ENCODE measurements around the gene SLC6A1.

Gene SLC6A1

DNA sequence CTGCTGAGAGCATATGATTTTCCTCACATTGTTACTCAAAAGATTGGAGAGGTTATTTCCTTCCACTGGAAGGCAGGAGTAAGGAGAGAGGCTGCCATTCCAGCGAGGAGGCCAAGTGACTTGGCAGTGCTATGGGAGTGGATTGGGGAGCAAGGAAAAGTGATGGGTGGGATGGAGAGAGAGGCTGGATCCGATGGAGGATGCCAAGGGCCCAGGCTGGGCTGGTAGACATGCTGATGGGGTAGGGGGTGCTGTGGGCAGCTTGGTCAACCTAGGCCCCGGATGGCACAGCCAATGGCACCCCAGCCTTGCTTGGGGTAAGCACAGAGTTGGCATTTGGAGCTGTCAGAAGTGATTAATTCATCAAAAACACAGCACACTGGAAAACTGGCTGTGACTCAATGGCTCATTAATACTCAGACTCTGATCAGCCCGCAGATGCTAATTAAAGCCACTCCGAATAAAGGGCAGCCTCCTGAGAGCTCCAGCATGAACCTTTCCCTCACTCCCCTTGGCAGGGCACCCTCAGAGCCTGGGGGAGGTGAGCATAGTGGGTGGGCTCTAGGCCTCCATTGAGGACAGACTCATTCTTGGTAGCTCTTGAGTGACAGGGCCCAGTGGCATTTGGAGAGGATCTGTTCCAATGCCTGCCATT lies 22.1 kb upstream of the SLC6A1 start:
- DNase-seq (ENCODE audit: low read depth in 2 of 2) = no peak

DNA sequence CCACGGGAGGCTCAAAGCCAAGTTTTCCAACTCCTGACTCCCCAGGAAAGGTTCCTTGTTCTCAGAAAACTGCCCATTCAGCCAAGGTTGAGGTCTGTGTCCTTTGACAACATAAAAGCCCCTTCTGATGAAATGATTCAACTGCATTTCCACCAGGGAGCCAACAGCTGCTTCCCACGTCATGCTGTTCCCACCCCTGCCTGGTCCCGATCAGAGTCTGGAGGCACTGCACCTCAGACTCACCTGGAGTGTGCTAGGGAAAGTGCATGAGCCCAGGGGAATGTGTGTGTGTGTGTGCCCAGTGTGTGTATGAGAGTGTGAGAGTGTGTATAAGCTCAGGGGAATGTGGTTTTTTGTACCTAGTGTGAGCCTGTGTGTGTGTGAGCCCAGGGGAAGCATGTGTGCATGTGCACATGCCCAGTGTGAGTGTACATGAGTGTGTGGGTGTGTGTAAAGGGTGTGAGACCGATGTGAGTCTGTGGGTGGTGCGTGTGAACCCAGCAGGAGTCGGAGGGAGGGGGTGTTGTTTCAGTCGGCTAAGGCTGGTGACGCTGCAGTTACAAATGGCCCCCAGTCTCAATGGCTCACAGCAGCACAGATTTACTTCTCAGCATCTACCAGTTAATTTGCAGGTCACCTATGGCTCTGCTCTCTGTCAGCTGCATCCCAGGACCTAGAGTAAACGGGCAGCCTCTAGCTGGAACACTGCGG lies 20.3 kb upstream of the SLC6A1 start:
- no peak for DNase-seq (ENCODE audit: low read depth in 2 of 2)

DNA sequence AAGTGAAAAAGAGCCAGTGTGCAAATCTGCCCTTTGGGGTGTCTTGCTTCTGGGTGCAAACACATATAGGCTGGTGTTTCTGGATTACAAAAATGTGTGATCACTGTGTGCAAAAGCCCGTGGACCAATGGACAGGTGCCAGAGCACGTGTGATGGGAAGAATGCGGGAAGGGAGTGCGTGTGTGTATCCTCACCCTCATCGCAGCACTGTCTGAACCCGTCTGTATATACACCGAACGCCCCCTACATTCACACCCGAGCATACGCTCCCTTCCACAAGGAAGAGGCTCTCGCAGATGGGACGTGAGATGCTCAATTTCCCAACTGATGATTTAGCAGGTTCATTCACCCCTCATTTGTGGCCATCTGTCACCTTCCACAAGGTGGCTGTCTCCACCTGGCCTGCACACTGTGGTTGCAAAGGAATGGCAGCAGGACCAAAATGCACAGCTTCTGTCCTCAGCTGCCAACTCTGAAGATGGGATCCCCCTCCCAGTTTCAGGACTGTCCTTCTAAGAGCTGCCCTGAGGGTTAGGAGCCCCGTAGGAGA lies 19.4 kb upstream of the SLC6A1 start:
- no peak for DNase-seq (ENCODE audit: low read depth in 2 of 2)

DNA sequence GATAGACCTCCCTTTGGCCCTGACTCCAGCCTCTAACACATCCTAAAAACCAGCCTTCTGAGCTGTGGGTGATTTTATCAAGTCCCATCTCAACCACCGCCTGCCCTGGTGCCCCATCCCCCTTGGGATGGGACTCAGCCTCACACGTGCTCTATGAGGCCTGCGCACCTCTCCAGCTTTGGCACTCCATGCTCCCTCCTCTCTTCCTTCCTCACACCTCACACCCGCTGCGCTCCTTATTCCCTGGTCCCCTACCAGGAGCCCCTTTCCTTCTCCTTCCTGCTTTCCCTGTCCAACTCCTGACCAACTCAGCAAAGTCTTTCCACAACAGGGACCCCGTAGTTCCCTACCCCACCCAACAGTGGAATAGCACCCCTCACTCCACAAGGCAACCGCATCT lies 18.4 kb upstream of the SLC6A1 start:
- no peak for DNase-seq (ENCODE audit: low read depth in 2 of 2)

DNA sequence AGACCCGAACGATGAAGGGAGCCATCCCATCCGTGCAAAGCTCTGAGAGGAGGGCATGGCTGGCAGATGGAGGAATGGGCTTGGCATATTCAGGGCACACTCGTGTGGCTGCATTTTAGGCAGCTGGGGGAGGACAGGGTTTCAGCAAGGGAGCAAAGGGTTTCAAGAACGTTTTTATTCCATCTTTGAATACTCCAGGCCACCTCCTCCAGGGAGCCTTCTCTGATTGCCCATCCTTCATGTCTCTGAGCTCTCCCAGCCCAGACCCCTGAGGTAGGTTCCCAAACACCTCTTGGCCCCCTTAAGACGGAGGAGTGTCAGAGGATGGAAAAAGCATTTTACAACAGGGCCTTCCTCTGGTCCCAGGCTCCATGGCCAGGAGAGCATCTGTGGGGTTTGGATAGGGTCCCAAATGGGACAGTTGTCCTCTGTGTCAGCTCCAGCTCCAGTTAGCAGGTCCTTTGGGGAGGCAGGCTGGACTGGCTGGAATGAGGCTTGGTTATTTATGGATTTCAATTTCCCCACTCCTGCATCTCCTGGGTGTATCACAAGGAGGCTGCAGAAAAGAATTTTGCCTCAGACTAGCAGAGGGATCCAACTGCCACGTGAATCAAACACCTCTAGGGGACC lies 17.7 kb upstream of the SLC6A1 start:
- no peak for DNase-seq (ENCODE audit: low read depth in 2 of 2)

DNA sequence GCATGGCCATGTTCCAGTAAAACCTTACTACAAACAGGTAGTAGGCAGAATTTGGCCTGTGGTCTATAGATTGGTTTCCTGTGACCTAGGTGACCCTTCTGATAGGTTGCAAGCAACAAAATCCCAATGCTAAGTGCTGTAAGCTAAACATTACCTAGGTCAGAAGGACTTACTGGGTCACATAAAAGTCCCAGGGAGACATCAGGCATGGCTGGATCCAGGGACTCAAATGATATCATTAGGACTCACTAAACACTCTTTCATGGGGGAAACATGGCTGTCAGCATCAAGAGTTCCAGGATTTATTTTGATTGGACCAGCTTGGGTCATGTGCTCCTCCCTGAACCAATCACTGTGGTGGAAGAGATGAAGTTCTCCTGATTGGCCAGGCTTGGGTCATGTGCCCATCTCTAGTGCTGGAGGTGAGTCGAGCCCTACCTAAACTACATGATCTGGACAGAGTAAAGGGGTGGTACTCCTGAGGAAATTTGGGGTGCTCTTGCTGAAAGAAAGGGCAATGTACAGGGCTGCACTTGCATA lies 16.8 kb upstream of the SLC6A1 start:
- DNase-seq (ENCODE audit: low read depth in 2 of 2) = no peak

DNA sequence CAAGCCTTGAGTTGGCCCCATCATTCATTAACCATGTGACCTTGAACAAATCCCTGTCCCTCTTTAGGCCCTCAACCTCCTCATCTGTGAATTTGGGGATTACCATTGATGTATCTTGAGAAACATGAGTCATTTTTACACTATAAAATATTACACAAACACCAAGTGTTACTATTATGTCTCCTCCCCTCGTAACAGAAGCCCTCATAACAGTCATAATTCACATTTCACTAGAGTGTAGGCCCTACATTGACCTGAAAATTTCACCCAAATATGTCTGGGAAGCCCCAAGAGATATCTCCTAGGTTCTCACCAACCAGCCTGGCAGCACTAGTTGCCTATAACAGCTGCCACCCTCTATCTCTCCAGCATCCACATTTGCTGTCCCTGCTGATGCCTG lies 15.8 kb upstream of the SLC6A1 start:
- no peak for DNase-seq (ENCODE audit: low read depth in 2 of 2)

DNA sequence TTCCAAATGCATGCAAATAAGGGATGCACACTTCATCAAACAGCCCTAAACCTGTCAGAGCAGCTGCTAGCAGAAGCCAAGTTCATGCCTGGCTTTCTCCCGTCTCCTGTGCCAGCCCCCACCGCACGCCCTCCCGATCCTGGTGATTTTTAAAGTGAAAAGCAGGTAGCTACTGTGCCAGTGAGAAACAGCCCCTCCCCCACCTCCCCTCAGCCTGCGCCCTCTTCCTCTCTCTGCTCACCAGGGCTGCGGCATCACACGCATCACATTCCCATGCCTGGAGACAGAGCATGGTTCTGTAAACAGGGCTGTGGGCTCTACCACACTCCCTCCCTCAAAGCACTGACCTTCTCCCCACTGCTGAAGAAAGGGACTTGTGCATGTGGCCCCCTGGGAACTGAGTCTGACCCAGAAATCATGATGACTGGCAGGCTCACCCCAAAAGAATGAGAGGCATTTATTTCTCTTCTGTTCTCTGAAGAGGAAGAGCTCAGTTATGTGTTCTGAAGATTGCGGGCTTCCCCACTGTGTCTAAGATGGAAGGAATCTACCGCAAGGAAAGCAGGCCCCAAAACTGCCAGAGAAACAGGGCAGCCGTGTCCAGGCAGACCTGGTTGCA lies 14.5 kb upstream of the SLC6A1 start:
- no peak for DNase-seq (ENCODE audit: low read depth in 2 of 2)

DNA sequence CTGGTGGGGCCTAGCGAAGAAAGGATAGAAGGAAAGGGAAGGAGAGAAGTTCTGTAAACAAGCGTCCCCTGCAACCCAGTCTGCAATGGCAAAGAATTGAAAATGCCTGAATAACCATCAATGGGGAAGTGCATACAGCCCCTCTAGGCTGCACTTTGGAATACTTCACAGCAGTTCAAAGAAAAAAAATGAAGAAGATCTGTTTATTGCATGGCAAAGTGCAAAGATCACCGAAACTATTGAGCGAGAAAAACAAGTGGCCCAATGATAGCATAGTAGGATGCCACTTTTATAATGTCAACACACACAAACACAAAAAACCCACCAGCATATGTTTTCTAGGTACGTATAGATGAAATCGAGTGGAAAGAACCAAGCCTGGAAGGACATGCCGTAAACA lies 13.6 kb upstream of the SLC6A1 start:
- DNase-seq (ENCODE audit: low read depth in 2 of 2) = no peak

DNA sequence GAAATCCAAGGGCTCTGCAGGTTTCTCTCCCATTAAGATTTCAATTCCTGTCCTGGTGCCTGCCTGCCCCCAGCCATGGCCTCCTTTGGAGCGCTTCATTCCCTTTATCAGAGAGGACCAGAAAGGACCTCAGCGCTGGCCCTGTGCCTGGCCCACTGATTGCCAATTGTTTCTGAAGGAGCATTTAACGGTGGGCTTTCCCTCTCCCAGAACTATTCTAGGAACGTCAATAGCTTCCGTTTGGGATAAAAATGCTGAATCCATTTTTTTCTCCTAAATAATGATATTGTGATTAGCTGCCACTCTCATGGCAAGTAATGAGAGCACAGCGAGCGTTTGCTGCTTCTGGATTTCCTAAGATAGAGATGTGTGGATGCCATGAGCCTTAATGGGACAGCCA lies 12.2 kb upstream of the SLC6A1 start:
- DNase-seq (ENCODE audit: low read depth in 2 of 2) = no peak

DNA sequence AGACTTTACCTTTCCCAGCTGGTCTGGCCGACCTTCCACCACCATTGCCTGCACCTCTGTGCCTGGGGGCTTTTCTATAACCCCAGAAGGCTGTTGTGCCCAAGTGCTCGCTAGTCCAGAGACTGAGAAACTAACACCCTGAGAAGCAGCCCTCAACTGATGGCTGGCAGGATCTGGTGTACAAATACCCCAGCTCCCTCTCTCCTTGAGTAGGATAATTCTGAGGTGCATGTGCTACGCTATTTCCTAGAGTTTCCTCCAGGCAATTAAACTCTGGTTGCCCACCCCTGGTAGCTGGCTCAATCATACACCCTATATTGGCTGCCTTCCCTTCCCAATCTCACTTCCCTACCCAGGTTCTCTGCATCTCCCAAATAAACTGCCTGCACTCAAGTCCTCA lies 11.5 kb upstream of the SLC6A1 start:
- DNase-seq (ENCODE audit: low read depth in 2 of 2) = no peak

DNA sequence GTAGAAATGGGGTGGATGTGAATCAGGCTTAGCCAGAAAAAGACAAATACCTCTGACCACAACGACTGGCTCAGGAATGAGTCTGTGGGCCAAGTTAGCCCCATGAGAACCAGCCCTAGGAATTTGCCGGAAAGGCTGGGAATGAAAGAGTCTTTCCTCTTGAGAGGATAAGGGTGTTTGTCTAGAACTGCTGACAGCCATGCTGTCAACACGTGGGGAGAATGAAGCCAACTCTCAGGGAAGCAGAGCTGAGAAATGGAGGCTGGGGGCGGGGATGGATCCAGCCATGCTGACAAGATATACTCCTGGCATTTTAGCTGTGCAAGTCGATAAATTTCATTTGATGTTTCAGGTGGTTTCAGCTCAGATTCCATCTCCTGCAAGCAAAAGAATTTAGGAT lies 10.6 kb upstream of the SLC6A1 start:
- DNase-seq (ENCODE audit: low read depth in 2 of 2) = no peak

DNA sequence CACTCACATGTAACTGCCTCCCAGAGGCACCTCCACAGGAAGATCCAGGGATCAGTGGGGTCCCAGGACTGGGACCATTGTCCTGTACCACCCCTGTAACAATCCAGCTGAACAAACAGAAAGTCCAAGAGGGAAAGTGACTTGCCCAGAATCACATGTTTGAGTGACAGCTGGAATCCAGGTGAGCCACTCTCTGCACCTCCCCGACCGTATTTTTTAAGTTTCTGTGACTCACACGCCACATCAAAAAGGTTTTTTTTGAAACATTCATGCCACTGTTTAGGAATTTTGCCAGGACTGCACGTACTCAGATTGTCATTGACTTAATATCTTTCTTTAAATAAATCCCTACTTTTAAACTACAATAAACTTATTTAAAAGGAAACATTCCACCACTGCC lies 9.8 kb upstream of the SLC6A1 start:
- DNase-seq (ENCODE audit: low read depth in 2 of 2) = no peak

DNA sequence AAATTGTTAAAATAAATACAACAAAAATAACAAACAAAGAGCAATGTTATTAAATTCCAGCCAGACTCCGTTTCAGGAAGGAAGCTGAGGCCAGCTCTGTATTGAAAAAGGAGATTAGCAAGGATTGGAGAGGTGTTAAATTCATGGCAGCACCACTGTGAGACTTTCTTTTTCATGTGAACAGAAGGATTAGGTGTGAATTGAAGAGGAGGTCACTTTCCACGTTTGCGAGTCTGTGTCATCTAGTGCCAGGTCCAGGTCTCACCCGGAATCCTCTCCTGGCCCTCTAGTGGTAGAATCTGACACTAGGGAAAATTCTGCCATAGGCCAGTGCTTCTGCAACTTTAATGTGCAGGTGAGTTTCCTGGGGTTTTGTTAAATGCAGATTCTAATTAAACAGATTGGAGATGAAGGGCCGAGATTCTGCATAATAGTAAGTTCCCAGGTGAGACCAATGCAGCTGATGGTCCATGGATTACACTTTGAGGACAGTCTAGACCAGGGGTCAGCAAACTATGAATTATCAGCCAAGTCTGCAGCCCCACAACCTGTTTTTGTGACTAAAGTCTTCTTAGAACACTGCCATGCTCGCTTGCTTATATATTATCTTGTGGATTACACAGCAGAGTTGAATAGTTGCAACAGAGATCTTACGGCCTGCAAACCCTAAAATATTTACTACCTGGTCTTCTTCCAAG lies 9.2 kb upstream of the SLC6A1 start:
- DNase-seq (ENCODE audit: low read depth in 2 of 2) = no peak

DNA sequence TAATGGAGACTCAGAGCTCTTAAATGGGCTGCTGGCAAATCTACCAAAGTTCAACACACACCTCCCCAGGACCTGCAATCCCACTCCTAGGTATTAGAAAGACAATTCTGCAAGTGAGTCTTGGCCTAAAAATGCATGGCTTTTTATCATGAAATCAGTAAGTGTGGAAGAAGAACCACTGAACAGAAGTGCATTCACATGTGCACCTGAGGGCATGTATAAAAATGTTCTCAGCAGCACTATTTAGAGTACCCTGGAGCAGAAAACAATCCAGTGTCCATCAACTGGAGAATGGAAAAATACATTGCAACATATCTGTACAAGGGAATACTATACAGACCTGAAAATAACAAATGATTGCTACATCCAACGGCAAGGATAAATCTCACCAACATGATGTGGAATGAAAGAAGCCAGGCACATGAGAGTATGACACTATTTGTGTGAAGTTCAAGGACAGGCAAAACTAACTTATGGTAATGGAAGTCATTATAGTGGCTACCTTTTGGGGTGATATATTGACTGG lies 8.1 kb upstream of the SLC6A1 start:
- no peak for DNase-seq (ENCODE audit: low read depth in 2 of 2)

DNA sequence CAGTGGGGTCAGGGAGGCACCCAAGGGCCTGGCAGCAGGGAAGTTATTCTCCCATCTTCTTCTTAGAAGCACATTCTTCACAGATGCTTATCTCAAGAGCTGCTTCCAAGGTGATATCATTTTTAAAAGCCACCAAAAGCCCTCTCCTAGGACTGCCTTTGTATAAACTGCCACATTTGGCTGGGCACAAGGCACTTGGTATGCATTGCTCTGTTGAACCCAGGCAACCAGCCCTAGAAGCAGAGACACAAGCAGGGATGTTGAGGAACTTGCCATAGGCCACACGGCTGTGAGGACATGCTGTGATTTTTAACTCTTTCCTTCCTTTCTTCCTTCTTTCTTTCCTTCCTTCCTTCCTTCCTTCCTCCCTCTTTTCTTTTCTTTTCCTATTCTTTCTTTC lies 7.4 kb upstream of the SLC6A1 start:
- no peak for DNase-seq (ENCODE audit: low read depth in 2 of 2)

DNA sequence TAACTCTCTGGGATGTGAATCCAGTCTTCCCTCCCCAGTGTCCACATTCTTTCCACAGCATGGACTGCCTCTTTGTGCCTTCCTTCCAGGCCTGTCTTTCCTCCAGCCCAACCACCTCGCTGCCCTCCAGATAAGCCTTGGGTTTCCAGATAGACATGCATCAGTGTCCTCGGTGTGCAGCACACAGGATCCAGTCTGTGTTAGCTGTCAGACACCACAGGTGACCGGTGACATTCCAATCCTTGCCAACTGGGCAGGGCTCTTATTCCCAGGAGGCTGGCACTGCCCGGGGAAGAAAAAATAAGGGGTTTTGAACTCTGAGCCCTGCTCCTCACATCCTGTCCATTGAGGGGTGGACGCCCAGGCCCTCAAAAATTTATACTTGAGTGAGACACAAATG lies 6.0 kb upstream of the SLC6A1 start:
- no peak for DNase-seq (ENCODE audit: low read depth in 2 of 2)

DNA sequence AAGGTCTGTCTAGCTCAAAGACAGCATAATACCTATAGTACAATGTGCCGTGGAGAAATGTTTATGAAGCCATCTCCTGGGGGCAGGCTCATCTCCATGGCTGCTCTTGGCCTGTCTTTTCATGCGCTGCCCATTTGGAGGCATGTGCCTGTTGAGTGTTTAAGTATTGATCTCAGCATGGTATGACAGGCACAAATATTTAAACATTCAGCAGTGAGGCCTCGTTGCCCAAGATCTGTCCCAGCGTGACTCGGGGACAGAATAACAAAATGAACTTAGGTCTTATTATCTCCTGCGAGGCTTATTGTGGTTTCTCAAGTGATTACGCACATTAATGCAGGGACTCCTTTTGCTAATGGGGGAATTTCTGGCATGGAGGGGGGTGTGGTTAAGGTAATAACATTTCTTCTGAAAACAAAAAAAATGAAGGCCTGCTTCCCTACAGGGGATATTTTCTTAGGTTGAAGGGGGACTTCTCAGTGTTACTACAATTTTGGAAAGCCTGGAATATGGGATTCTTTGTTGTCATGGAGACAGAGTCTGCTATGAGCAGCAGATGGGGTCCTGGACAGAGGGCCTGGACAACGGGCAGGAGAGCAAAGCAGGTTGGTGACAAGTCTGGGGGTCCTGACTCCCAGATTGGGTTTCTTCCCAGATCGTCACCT lies 4.4 kb upstream of the SLC6A1 start:
- no peak for DNase-seq (ENCODE audit: low read depth in 2 of 2)

DNA sequence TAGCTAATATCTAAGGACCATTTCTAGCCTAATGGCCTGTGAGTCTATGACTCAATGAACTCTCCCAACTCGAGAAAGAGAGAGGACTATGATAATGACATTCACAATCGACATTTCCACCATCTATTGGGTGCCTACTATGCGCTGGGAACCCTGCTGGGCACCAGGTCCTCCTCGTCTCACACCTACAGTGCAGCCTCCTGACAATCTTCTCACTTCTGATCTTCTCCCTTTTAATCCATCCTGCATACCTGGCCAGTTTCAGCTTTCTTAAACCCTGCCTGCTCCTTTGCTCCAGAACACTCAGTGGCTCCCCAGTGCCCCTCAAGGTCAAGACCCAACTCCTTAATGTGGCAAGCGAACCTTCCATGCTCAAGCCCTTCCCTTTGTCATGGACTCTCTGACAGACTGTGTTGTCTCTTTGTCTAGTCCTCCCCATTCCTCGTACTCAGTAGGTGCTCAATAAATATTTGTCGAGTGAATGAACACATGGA lies 3.5 kb upstream of the SLC6A1 start:
- no peak for DNase-seq (ENCODE audit: low read depth in 2 of 2)

DNA sequence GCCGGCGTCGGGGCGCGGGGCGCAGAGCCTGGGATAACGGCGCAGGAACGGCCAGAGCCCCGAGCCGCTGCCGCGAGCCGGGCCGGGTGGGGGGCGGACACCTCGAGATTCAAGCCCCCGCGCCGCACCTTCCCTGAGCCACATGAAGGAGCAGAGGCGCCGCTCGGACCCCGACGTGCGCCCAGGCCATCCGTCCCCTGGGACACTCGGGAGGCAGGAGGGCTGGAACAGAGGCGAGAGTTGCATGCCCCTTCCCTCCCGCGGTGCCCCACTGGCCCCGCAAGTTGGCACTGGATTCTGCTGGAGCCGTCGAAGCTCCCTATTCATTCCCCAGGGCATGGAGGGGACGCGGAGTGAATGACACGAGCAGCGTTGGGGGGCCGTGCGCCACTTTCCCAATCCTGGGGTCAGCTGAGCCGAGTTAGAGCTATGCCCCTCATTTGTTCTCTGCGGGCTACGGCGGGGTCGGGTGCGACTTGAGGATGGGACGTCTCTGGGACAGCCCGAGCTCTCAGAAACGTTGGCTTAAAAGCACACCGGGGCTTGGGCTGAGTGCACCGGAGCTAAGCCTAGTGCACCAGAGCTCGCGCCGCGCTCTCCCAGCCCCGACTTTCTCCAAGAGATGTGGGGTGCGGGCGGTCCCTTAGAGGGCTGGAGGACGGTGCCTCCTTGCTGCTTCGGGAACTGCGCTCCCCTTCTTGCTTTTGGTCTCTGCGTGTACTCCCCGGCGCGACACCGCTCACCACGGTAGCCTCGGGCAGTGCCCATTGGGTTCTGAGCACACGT lies 588 bp downstream of the SLC6A1 start:
- no peak for DNase-seq (ENCODE audit: low read depth in 2 of 2)

Measured in stimulated activated CD8-positive, alpha-beta memory T cell treated with anti-CD3 and anti-CD28 coated beads, Interleukin-15, amount 100 ng/mL, for 48 hours (primary cell).